Hepatocyte (in vitro differentiated cells): ENCODE results near the gene SLC25A19. TPM values are rescaled to one million over a fixed set of nuclear protein-coding genes. Genes with fewer than 3 reads are reported as not detected.

Experiments used
- DNase-seq: peaks from one replicate; pipeline ENCODE4 v3.0.0-alpha.2; 2016; ENCODE audit warnings: low spot score
- H2AFZ ChIP-seq: fragments of 200-600 bp; sonication (generic); 2 replicates; pipeline ENCODE4 v1.6.0; 2016; ENCODE audit warnings: antibody characterized with exemption, mild to moderate bottlenecking
- H3K27ac ChIP-seq: fragments of 200-600 bp; sonication (generic); 2 replicates; pipeline ENCODE4 v1.5.1; 2016; ENCODE audit warnings: mild to moderate bottlenecking
- H3K27me3 ChIP-seq: fragments of 200-600 bp; sonication (generic); 2 replicates; pipeline ENCODE4 v1.6.1; 2016
- H3K36me3 ChIP-seq: fragments of 200-600 bp; sonication (generic); replicated peaks from 2 replicates; pipeline ENCODE4 v1.5.1; 2016; ENCODE audit warnings: low read depth; ENCODE audit not compliant: insufficient read depth
- H3K4me1 ChIP-seq: fragments of 200-600 bp; sonication (generic); 2 replicates; pipeline ENCODE4 v1.5.1; 2016; ENCODE audit warnings: mild to moderate bottlenecking, moderate library complexity; ENCODE audit not compliant: insufficient read depth
- H3K4me2 ChIP-seq: fragments of 200-600 bp; sonication (generic); 2 replicates; pipeline ENCODE4 v1.6.0; 2016
- H3K4me3 ChIP-seq: fragments of 200-600 bp; sonication (generic); 2 replicates; pipeline ENCODE4 v1.5.1; 2016; ENCODE audit warnings: mild to moderate bottlenecking
- H3K79me2 ChIP-seq: fragments of 200-600 bp; sonication (generic); 2 replicates; pipeline ENCODE4 v1.6.0; 2017; ENCODE audit warnings: mild to moderate bottlenecking
- H3K9me2 ChIP-seq: fragments of 200-600 bp; sonication (generic); replicated peaks from 2 replicates; pipeline ENCODE4 v1.6.0; 2017; ENCODE audit warnings: mild to moderate bottlenecking; ENCODE audit not compliant: insufficient read depth
- H3K9me3 ChIP-seq: fragments of 200-600 bp; sonication (generic); 2 replicates; pipeline ENCODE4 v1.5.1; 2016; ENCODE audit warnings: low read depth, mild to moderate bottlenecking
- H4K20me1 ChIP-seq: fragments of 200-600 bp; sonication (generic); 2 replicates; pipeline ENCODE4 v1.6.0; 2016; ENCODE audit warnings: mild to moderate bottlenecking; ENCODE audit not compliant: insufficient read depth, poor library complexity, severe bottlenecking
- EZH2 ChIP-seq: fragments of 200-600 bp; sonication (generic); IDR thresholded peaks from 2 replicates; pipeline ENCODE4 v1.6.1; 2016; ENCODE audit warnings: antibody characterized with exemption, mild to moderate bottlenecking, borderline replicate concordance
- EZH2phosphoT487 ChIP-seq: fragments of 200-600 bp; sonication (generic); IDR thresholded peaks from one replicate; pipeline ENCODE4 v1.6.1; 2018; ENCODE audit warnings: antibody characterized with exemption, mild to moderate bottlenecking, low read depth, moderate library complexity; ENCODE audit not compliant: unreplicated experiment, severe bottlenecking
- WGBS: methylation state at CpG from one replicate; pipeline ENCODE4 v1.1.6; 2016; ENCODE audit warnings: low lambda C conversion rate; ENCODE audit errors: missing lambda C conversion rate; 5-methylcytosine and 5-hydroxymethylcytosine counted together
- polyA plus RNA-seq: library from polyadenylated mRNA; unstranded; fragments of >200 nt; fragmentation: Nextera tagmentation; extraction: Ambion mirVana; gene quantifications from 2 replicates; pipeline ENCODE4 v1.2.1, GENCODE V29; 2016
- total RNA-seq: library from RNA; depleted of rRNA; stranded (reverse); fragments of >200 nt; gene quantifications from 2 replicates; pipeline ENCODE4 v1.2.3, GENCODE V29; 2014
- TF ChIP-seq, protein P1 (sequence below): fragments of 200-600 bp; sonication (generic); IDR thresholded peaks from 2 replicates; pipeline ENCODE4 v1.5.1; 2016; ENCODE audit warnings: antibody characterized with exemption, mild to moderate bottlenecking; ENCODE audit not compliant: poor library complexity

The SLC25A19 gene
- total and polyA plus RNA-seq, 2 experiments from 2014 or later, result 4.6 to 7.6 TPM

DNA sequence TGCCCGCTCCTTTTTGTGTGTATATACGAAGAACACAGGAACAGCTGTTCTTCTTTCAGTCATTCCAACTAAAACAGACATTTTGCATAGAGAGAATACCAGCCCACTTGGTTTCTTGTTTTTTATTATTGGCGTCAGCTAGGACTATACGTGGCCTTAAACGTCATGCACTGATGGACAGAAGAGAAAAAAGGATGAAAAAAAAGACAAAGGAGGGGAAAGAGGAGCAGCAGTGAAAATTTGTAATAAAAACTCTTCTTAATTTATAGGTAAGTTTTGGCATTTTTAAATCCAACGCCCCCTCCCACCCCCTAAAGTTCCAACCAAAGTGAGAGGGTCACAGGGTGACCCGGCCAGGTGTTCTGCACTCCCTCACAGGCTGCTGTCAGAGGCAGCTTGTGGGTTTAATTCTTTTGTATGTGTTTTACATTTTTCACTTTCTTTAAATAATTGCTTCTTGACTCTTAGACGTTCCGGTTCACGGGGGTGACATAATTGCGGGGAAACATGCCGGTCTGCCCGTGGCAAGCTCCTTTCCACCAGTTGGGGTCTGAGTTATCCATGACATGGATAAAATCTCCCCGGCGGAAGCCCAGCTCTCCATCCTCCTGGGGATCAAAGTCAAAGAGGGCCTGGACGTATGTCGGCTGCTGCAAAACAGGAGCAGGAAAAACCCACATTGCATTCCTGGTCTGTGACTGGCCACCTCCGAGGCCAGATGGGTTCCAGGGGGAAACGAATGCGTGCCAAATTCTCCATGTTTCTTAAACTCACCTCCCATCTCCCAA is 30.9 kb upstream of the SLC25A19 start:
- Histone ChIP-seq H3K4me3 (no peak overlapping the region), H3K27ac (no peak overlapping the region)
- WGBS, result 86% methylated on average over 20 of the region's 20 CpGs

DNA sequence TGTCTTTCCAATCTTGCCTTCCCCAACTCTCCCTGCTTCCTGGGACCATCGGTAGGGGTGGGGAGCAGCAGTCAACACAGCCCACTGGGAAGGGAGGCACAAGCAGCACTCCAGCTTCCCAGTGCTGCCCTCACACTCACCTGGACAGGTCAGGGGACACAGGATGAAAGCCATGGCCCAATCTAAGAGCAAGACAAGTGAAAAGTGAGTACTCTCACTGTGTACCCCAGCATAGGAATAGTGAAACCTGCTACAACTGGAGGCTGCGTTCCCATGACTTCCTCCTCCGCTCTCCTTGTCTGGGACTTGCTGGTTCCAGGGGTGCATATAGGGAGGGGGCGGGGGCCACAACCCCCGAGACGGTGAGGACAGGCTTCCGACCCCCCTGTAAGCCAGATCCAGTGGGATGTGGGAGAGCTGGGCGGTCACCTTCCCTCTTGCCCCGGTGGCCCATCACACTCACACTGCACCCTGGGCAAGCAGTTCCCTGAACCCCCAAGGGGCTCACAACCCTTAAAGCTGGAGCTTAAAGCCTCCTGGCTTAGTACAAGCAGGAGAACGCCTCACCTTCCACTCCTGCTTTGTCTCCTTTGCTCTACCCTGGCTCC is 29.5 kb upstream of the SLC25A19 start:
- peaks cover 9% of the 10 kb centered on the region for H3K79me2 ChIP-seq
- no peaks in the 10 kb centered on the region for H3K9me3 ChIP-seq
- no peaks in the 10 kb centered on the region for H3K27me3 ChIP-seq
- H3K9me2 ChIP-seq, result no peaks in the 10 kb centered on the region
- no peak for DNase-seq
- no peaks in the 10 kb centered on the region for H3K4me1 ChIP-seq
- H3K4me2 ChIP-seq, result no peak overlapping the region
- no peaks in the 10 kb centered on the region for H4K20me1 ChIP-seq
- WGBS, result 94% methylated on average over 9 of the region's 10 CpGs
- no peak overlapping the region for H3K4me3 ChIP-seq
- TF ChIP-seq, protein P1, sequence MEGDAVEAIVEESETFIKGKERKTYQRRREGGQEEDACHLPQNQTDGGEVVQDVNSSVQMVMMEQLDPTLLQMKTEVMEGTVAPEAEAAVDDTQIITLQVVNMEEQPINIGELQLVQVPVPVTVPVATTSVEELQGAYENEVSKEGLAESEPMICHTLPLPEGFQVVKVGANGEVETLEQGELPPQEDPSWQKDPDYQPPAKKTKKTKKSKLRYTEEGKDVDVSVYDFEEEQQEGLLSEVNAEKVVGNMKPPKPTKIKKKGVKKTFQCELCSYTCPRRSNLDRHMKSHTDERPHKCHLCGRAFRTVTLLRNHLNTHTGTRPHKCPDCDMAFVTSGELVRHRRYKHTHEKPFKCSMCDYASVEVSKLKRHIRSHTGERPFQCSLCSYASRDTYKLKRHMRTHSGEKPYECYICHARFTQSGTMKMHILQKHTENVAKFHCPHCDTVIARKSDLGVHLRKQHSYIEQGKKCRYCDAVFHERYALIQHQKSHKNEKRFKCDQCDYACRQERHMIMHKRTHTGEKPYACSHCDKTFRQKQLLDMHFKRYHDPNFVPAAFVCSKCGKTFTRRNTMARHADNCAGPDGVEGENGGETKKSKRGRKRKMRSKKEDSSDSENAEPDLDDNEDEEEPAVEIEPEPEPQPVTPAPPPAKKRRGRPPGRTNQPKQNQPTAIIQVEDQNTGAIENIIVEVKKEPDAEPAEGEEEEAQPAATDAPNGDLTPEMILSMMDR, result no peak
- no peak for TF ChIP-seq EZH2
- TF ChIP-seq EZH2phosphoT487, result no peak
- H2AFZ ChIP-seq, result no peak overlapping the region
- no peaks in the 10 kb centered on the region for H3K36me3 ChIP-seq
- H3K27ac ChIP-seq, result no peak overlapping the region

More for the DNA sequence above, 30.9 kb upstream of the SLC25A19 start:
- no peaks in the 10 kb centered on the region for H3K9me2 ChIP-seq
- no peaks in the 10 kb centered on the region for H4K20me1 ChIP-seq
- DNase-seq, result no peak
- H2AFZ ChIP-seq, result no peak overlapping the region
- H3K27me3 ChIP-seq, result no peaks in the 10 kb centered on the region
- H3K4me1 ChIP-seq, result no peaks in the 10 kb centered on the region
- no peak overlapping the region for H3K4me2 ChIP-seq
- TF ChIP-seq EZH2phosphoT487 (no peak), EZH2 (no peak)
- TF ChIP-seq, protein P1, result no peak
- H3K36me3 ChIP-seq, result no peaks in the 10 kb centered on the region
- no peaks in the 10 kb centered on the region for H3K9me3 ChIP-seq
- peaks cover 9% of the 10 kb centered on the region for H3K79me2 ChIP-seq

DNA sequence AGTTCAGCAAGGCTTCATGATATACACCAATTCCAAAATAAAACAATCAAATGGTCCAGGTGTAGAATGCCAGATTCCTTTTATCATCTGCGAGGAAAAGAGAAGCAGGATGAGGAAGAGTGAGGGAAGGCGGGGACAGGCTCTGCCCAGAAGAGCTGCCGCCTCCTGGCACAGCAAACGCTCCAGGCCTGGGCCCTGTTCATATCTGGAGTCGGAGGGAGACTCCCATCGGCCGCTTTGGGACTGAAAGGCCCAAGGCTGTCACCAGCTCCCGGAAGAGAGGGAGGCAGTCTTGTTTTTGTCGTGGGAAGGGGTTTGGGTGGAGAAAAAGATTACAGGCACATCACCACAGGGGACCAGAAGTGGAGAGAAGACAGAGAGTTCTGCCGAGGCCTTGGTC is 29.0 kb upstream of the SLC25A19 start:
- DNase-seq, result no peak
- no peak overlapping the region for H3K4me3 ChIP-seq
- no peaks in the 10 kb centered on the region for H3K4me1 ChIP-seq
- 90% methylated on average over 10 of the region's 10 CpGs for WGBS
- no peaks in the 10 kb centered on the region for H3K9me2 ChIP-seq
- H3K27me3 ChIP-seq, result no peaks in the 10 kb centered on the region
- H4K20me1 ChIP-seq, result no peaks in the 10 kb centered on the region
- H3K79me2 ChIP-seq, result peaks cover 4% of the 10 kb centered on the region
- no peak for TF ChIP-seq EZH2phosphoT487
- TF ChIP-seq, protein P1, result no peak
- no peak for TF ChIP-seq EZH2
- no peak overlapping the region for H3K27ac ChIP-seq
- H3K36me3 ChIP-seq, result no peaks in the 10 kb centered on the region
- no peaks in the 10 kb centered on the region for H3K9me3 ChIP-seq
- no peak overlapping the region for H2AFZ ChIP-seq
- no peak overlapping the region for H3K4me2 ChIP-seq
